ENCODE results near the gene SUSD3. TPM values are rescaled to one million over a fixed set of nuclear protein-coding genes. Genes with fewer than 3 reads are reported as not detected.

Gene SUSD3
- total and polyA plus RNA-seq, 2 donors (not counting 3 experiments of a cell fraction or from before 2014, with no cell fraction given) = not detected

GRCh38 chr9:93118863-93119702, 60.6 kb downstream of the SUSD3 start:
- Histone ChIP-seq H4K20me1 (replicated peaks; ENCODE audit: control insufficient read depth, extremely low read depth, insufficient read depth, low read length) (no peaks in the 10 kb centered on the region), H3K27ac (ENCODE audit: insufficient read depth, low read depth, low read length) (no peak overlapping the region), H3K9me1 (replicated peaks; ENCODE audit: control insufficient read depth, extremely low read depth, insufficient read depth, low read length) (no peaks in the 10 kb centered on the region), H3K27me3 (ENCODE audit: control insufficient read depth in 2 of 2, insufficient read depth in 2 of 2, low read length in 2 of 2) (no peaks in the 10 kb centered on the region), H3K9ac (replicated peaks; ENCODE audit: extremely low read depth, insufficient read depth, low read length) (no peak overlapping the region), H3K36me3 (ENCODE audit: control insufficient read depth in 2 of 2, extremely low read depth in 1 of 2, insufficient read depth in 2 of 2, low read length in 2 of 2) (peaks cover 0 to 10% of the 10 kb centered on the region in 2 experiments), H3K4me3 (replicated peaks in 1 of 3; ENCODE audit: insufficient read depth in 1 of 3, low read depth in 1 of 3, low read length in 3 of 3) (no peak overlapping the region), H3K4me1 (ENCODE audit: control insufficient read depth, extremely low read depth, insufficient read depth, low read length) (peaks cover 10% of the 10 kb centered on the region), H3K4me2 (ENCODE audit: insufficient read depth, low read length) (no peak overlapping the region), H3K79me2 (ENCODE audit: control insufficient read depth, insufficient read depth, low read length) (no peaks in the 10 kb centered on the region), H2AFZ (ENCODE audit: low read depth, low read length) (no peak overlapping the region), H3K9me3 (replicated peaks; ENCODE audit: control insufficient read depth, insufficient read depth, low read length) (no peaks in the 10 kb centered on the region)
- intact Hi-C loops (cut with micrococcal nuclease) (no loop called here), dilution Hi-C loops (cut with MboI; ENCODE audit: extremely low pct_ligation_motif_present, low sequenced_read_pairs) (no loop called here)
- POLR2A ChIA-PET = interaction anchor here (1.2 to 3.4 kb wide), 3 partner anchors 10 to 15 kb away, joined by 3 to 11 read pairs (median 9); partner anchors contain the start of gene NINJ1
- DNase-seq (ENCODE audit: low read depth, low spot score) (no peak), FAIRE-seq (no peak)
- BruUV-seq (replicated peaks) = no TSS peak
- no peak for TF ChIP-seq POLR2AphosphoS5 (IDR thresholded peaks at IDR 0.05; ENCODE audit: insufficient read depth, low read depth, low read length)
- TF ChIP-seq POLR2A (IDR thresholded peaks at IDR 0.05; ENCODE audit: low read depth, low read length) = no peak
- TF ChIP-seq GATA2 (IDR thresholded peaks at IDR 0.05; ENCODE audit: insufficient read depth, insufficient read length, low read depth, low read length) = no peak
- no peak for TF ChIP-seq FOS (IDR thresholded peaks at IDR 0.05; ENCODE audit: borderline replicate concordance, insufficient read depth, low read length)
- TF ChIP-seq EZH2 (IDR thresholded peaks at IDR 0.05; ENCODE audit: borderline replicate concordance, low read depth, low read length, severe bottlenecking) = no peak
- TF ChIP-seq, protein P1, sequence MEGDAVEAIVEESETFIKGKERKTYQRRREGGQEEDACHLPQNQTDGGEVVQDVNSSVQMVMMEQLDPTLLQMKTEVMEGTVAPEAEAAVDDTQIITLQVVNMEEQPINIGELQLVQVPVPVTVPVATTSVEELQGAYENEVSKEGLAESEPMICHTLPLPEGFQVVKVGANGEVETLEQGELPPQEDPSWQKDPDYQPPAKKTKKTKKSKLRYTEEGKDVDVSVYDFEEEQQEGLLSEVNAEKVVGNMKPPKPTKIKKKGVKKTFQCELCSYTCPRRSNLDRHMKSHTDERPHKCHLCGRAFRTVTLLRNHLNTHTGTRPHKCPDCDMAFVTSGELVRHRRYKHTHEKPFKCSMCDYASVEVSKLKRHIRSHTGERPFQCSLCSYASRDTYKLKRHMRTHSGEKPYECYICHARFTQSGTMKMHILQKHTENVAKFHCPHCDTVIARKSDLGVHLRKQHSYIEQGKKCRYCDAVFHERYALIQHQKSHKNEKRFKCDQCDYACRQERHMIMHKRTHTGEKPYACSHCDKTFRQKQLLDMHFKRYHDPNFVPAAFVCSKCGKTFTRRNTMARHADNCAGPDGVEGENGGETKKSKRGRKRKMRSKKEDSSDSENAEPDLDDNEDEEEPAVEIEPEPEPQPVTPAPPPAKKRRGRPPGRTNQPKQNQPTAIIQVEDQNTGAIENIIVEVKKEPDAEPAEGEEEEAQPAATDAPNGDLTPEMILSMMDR (IDR thresholded peaks at IDR 0.05; ENCODE audit: extremely low read depth in 1 of 2, insufficient read depth in 1 of 2, low read depth in 1 of 2, low read length in 2 of 2) = no peak
- TF ChIP-seq MAX (IDR thresholded peaks at IDR 0.05; ENCODE audit: insufficient read depth, insufficient read length) = no peak
- no peak for TF ChIP-seq MYC (IDR thresholded peaks at IDR 0.05; ENCODE audit: low read depth, low read length)
- no peak for TF ChIP-seq JUN (IDR thresholded peaks at IDR 0.05; ENCODE audit: borderline replicate concordance, insufficient read depth, insufficient read length, low read depth)
- CTCF ChIA-PET = interaction anchor here (0.9 to 6.2 kb wide), 12 partner anchors 11 to 447 kb away, joined by 3 to 70 read pairs (median 6); partner anchors contain the start of genes CARD19 and NINJ1

Measured in endothelial cell of umbilical vein (primary cell).